Gastroesophageal sphincter (tissue), 4 donors: ENCODE results near the gene SLC12A4. TPM values are rescaled to one million over a fixed set of nuclear protein-coding genes. Genes with fewer than 3 reads are reported as not detected.
A peak's percentile ranks its signal among the peaks of the same experiment; 100 is the strongest.

Experiments used
- ATAC-seq: fragments of 150-250 bp; one replicate; pipeline ENCODE4 v1.9.1; 2016; ENCODE audit warnings: mild to moderate bottlenecking, moderate library complexity
- H3K27ac ChIP-seq, 4 donors: fragments of 200-600 bp; sonication (generic) in 3 of 4; 1 replicate in 3 of 4; 2 replicates in 1 of 4; pipeline ENCODE4 v1.5.1; 2016 to 2019
- H3K27me3 ChIP-seq: fragments of 200-600 bp; sonication (generic); one replicate; pipeline ENCODE4 v1.5.1; 2019
- H3K36me3 ChIP-seq, 2 donors: fragments of 200-600 bp; sonication (generic); one replicate each; pipeline ENCODE4 v1.5.1; 2019; ENCODE audit warnings: control low read depth in 1 of 2
- H3K4me1 ChIP-seq, 3 donors: fragments of 200-600 bp; sonication (generic); 1 replicate in 2 of 3; 2 replicates in 1 of 3; pipeline ENCODE4 v1.5.1; 2016 to 2019; ENCODE audit warnings: control low read depth in 2 of 3
- H3K4me3 ChIP-seq, 2 donors: fragments of 200-600 bp; sonication (generic); one replicate each; pipeline ENCODE4 v1.5.1; 2019; ENCODE audit warnings: mild to moderate bottlenecking in 1 of 2, moderate library complexity in 1 of 2
- H3K9me3 ChIP-seq, 3 donors: fragments of 200-600 bp; sonication (generic); one replicate each; pipeline ENCODE4 v1.5.1; 2017 to 2019; ENCODE audit warnings: control low read depth in 2 of 3
- EP300 ChIP-seq: sonication (generic); formaldehyde crosslinking; IDR thresholded peaks from one replicate; pipeline ENCODE4 v1.6.1; 2017; ENCODE audit warnings: antibody characterized with exemption, mild to moderate bottlenecking
- POLR2A ChIP-seq, 2 donors: fragments of 450-650 bp; IDR thresholded peaks; one replicate each; pipeline ENCODE4 v1.6.1; 2017; ENCODE audit warnings: antibody characterized with exemption in 2 of 2, mild to moderate bottlenecking in 2 of 2, moderate library complexity in 1 of 2
- POLR2AphosphoS5 ChIP-seq: sonication (generic); formaldehyde crosslinking; IDR thresholded peaks from one replicate; pipeline ENCODE4 v1.6.1; 2017; ENCODE audit warnings: antibody characterized with exemption
- WGBS, 2 donors: methylation state at CpG; one replicate each; pipeline ENCODE4 v1.1.5; 2018; ENCODE audit warnings: low coverage in 1 of 2; 5-methylcytosine and 5-hydroxymethylcytosine counted together
- total RNA-seq, 4 donors: library from RNA; depleted of rRNA; stranded (reverse); fragments of >200 nt; gene quantifications; one replicate each; pipeline ENCODE4 v1.1.0, GENCODE V29; 2016
- TF ChIP-seq, protein P1 (sequence below), 4 experiments: fragments of 200-600 bp in 2 of 4; fragments of 450-650 bp in 2 of 4; sonication (generic) in 1 of 4; IDR thresholded peaks; one replicate each; pipeline ENCODE4 v1.5.1; 2017 to 2019; ENCODE audit warnings: antibody characterized with exemption in 4 of 4, mild to moderate bottlenecking in 2 of 4, moderate library complexity in 2 of 4

SLC12A4 gene
- total RNA-seq, 4 donors from 2014 or later, result 54.7 to 121 (median 64.0) TPM

DNA sequence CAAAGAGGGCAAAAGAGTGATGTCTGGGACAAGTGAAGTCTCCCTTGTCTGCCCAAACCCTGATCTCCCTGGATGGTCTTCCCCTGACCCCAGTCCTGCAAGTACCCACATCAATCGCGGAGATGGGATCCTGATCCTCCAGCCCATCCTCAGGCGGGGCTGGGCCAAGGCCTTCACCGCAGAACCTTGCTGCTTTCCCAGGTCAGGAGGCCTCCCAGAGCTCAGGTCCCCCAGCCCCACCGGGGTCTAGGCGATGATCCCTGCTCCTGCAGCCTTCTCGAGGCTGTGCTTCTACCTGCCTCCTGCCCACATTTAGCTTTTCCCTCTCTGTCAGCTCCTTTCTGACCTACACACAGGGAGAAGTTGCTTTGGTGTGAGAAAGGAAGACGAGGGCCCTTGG is 6.3 kb downstream of the SLC12A4 start:
- TF ChIP-seq, protein P1, sequence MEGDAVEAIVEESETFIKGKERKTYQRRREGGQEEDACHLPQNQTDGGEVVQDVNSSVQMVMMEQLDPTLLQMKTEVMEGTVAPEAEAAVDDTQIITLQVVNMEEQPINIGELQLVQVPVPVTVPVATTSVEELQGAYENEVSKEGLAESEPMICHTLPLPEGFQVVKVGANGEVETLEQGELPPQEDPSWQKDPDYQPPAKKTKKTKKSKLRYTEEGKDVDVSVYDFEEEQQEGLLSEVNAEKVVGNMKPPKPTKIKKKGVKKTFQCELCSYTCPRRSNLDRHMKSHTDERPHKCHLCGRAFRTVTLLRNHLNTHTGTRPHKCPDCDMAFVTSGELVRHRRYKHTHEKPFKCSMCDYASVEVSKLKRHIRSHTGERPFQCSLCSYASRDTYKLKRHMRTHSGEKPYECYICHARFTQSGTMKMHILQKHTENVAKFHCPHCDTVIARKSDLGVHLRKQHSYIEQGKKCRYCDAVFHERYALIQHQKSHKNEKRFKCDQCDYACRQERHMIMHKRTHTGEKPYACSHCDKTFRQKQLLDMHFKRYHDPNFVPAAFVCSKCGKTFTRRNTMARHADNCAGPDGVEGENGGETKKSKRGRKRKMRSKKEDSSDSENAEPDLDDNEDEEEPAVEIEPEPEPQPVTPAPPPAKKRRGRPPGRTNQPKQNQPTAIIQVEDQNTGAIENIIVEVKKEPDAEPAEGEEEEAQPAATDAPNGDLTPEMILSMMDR (IDR thresholded peaks at IDR 0.05), result no peak
- TF ChIP-seq EP300 (no peak), POLR2A (IDR thresholded peaks at IDR 0.05) (no peak), POLR2AphosphoS5 (no peak)
- no peaks in the 10 kb centered on the region for H3K9me3 ChIP-seq
- H3K27me3 ChIP-seq, result no peaks in the 10 kb centered on the region
- no peak for ATAC-seq
- peaks cover 0 to 90% (median 63%) of the 10 kb centered on the region in 3 donors for H3K4me1 ChIP-seq
- peak overlapping the region in 3 of 4 donors; percentile 76 to 100 (median 98) for H3K27ac ChIP-seq
- no peak overlapping the region for H3K4me3 ChIP-seq
- WGBS, 2 donors, result 83% methylated on average over 1 of the region's 8 CpGs; no CpG with 5 or more reads in 1 of the 2 donors
- H3K36me3 ChIP-seq, result peaks cover 0 to 65% of the 10 kb centered on the region in 2 donors

DNA sequence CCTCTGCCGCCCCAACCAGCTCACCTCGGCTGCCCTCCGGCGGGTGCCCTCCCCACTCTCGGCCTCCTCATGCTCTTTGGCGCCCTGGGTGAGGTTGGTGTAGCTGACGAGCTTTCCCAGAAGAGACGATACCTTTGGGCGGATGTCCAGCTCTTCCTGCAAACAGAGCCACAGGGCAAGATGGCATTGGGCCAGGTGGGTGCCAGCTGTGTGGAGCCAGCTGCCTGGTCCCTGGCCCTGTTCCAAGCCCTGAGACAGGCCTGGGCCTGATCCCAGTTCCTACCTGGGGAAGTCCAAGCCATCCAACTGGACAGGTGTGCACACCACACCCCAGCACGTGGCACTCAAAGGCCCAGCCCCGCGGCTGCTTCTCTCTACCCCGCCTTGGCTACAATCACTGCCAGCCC is 6.9 kb downstream of the SLC12A4 start:
- H3K36me3 ChIP-seq, result peaks cover 0 to 70% of the 10 kb centered on the region in 2 donors
- peak overlapping the region in 3 of 4 donors; percentile 76 to 100 (median 98) for H3K27ac ChIP-seq
- WGBS, 2 donors, result 33% methylated on average over 1 of the region's 13 CpGs; no CpG with 5 or more reads in 1 of the 2 donors

DNA sequence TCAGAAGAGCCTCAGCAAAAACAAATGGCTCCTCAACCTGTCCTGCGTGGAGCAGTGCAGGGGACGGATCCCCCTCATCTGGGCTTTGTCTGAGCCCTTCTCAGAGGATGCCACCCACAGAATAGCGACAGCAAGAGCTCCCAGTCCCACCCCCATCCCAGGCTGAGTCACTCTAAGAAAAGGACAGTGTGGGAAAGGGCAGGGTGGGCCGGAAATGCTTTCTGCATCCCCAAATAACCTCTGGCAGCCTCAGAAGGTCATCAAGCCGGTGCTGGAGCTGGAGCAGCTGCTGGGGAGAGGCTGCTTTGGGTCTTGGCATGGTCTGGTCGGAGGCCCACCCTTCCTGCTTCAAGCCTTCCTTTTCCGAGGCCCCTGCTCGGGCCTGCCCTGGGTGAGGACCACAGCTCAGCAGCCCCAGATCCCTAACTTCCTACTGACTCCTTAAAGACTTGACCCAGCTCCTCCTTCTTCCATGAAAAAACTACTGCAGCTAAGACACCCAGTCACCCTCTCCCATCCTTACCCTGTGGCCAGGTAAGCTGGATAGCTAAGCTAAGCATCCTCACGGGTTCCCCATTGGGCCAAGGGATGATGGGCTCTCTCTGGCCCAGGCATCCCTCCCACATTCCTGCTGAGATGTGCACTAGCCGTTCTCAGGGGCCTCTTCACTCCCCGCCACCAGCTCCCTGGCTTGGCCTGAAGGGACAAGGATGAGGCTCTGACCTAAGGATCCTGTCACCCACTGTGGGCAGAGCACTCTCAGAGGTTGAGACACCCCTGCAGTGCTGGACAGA is 8.7 kb downstream of the SLC12A4 start:
- ATAC-seq, result peak; percentile 88
- H3K36me3 ChIP-seq, result peaks cover 0 to 89% of the 10 kb centered on the region in 2 donors

More for the DNA sequence above, 6.9 kb downstream of the SLC12A4 start:
- H3K27me3 ChIP-seq, result no peaks in the 10 kb centered on the region
- ATAC-seq, result no peak
- peaks cover 0 to 84% (median 57%) of the 10 kb centered on the region in 3 donors for H3K4me1 ChIP-seq
- no peak overlapping the region for H3K4me3 ChIP-seq
- TF ChIP-seq POLR2A (IDR thresholded peaks at IDR 0.05) (no peak), EP300 (no peak), POLR2AphosphoS5 (no peak)
- TF ChIP-seq, protein P1 (IDR thresholded peaks at IDR 0.05), result no peak
- H3K9me3 ChIP-seq, result no peaks in the 10 kb centered on the region

DNA sequence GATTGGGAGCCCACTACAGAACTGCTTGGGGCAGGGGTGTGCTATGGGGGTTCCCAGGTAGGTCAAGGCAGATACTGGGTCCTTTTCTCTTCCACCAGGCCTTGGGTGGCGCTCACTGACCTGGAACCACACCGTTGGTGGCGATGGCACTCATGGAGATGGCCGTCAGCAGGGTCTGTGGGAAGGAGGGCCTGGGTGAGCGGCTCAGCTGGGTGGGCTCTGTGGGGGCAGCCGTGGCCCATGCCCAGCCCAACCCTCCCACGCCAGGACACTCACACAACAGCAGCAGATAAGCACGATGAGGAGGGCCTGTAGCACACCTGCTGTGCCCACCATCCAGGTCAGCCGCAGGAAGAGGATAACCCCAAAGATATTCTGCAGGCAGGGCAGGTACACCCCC is 10.8 kb downstream of the SLC12A4 start:
- peaks cover 0 to 100% of the 10 kb centered on the region in 2 donors for H3K36me3 ChIP-seq

More for the DNA sequence above, 8.7 kb downstream of the SLC12A4 start:
- peaks cover 0 to 70% (median 41%) of the 10 kb centered on the region in 3 donors for H3K4me1 ChIP-seq
- 38 to 40% methylated on average over 1 to 2 of the region's 11 CpGs for WGBS, 2 donors
- H3K27ac ChIP-seq, result peak overlapping the region; percentile 2 to 100 (median 87)
- TF ChIP-seq POLR2AphosphoS5 (peak; percentile 76), POLR2A (IDR thresholded peaks at IDR 0.05) (no peak)
- no peak overlapping the region for H3K4me3 ChIP-seq
- no peaks in the 10 kb centered on the region for H3K9me3 ChIP-seq
- no peaks in the 10 kb centered on the region for H3K27me3 ChIP-seq

DNA sequence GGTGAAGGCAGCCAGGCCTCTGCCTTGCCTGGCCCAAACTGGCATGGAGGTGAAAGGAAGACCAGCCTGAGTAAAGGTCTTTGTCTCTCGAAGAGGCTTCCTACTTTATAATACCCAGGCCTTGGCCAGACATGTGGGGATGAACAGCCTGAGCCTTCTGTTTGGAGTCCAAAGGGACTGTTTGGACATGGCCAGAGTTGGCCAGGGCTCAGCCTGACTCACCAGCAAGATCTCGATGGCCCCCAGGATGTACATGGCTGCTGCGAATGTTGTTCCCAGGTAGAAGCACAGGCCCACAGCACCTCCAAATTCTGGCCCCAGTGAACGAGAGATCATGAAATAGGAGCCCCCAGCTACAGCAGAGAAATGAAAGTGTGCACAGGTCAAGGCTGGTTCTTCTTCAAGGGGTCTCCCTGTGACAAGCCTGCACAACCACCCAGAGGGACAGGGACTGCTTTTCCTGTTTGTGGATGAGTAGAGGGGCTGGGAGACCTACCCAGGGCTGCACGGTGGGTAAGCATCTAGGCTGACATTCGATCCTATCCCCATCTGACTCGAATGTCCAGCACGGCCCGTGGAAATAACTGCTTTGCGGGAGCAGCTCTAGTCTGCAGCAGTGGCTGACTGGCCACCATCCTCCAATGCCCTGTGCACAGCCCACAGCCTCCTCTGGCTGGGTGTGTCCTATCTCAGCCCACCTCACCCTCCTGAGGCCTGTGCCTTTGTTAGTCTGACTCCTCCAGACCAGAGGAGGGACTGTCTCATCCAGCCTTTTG is 13.8 kb downstream of the SLC12A4 start:
- Histone ChIP-seq H3K4me1 (peaks cover 0 to 53% (median 20%) of the 10 kb centered on the region in 3 donors), H3K27ac (peak overlapping the region in 3 of 4 donors; percentile 14 to 41 (median 27)), H3K4me3 (no peak overlapping the region), H3K9me3 (no peaks in the 10 kb centered on the region), H3K27me3 (no peaks in the 10 kb centered on the region), H3K36me3 (peaks cover 0 to 100% of the 10 kb centered on the region in 2 donors)
- no peak for TF ChIP-seq POLR2A (IDR thresholded peaks at IDR 0.05)
- TF ChIP-seq, protein P1 (IDR thresholded peaks at IDR 0.05), result no peak
- no peak for TF ChIP-seq POLR2AphosphoS5
- TF ChIP-seq EP300, result no peak
- 80 to 83% methylated on average over 1 to 2 of the region's 10 CpGs for WGBS, 2 donors
- ATAC-seq, result peak; percentile 41

More for the DNA sequence above, 10.8 kb downstream of the SLC12A4 start:
- peak overlapping the region in 3 of 4 donors; percentile 13 to 100 (median 98) for H3K27ac ChIP-seq
- ATAC-seq, result no peak
- no peaks in the 10 kb centered on the region for H3K9me3 ChIP-seq
- no peak for TF ChIP-seq POLR2AphosphoS5
- TF ChIP-seq EP300, result no peak
- 100% methylated on average over 1 of the region's 9 CpGs; no CpG with 5 or more reads in 1 of the 2 donors for WGBS, 2 donors
- H3K27me3 ChIP-seq, result no peaks in the 10 kb centered on the region
- peaks cover 0 to 62% (median 22%) of the 10 kb centered on the region in 3 donors for H3K4me1 ChIP-seq
- no peak overlapping the region for H3K4me3 ChIP-seq
